A673 (cell line): ENCODE data around the gene GALNTL6. TPM values are rescaled to one million over a fixed set of nuclear protein-coding genes. Genes with fewer than 3 reads are reported as not detected.
A peak's percentile ranks its signal among the peaks of the same experiment; 100 is the strongest.

Experiments
- BruUV-seq: library from RNA; stranded (reverse); fragments of 400-500 nt; replicated peaks from 2 replicates; lab custom pipeline; 2021; lab: Mats Ljungman, UMichigan
- CTCF ChIA-PET: fragments of 300-600 bp; sonication (Branson Sonifier 250); formaldehyde crosslinking; loops from one replicate; lab custom pipeline; 2022; ENCODE audit warnings: antibody characterized with exemption; lab: Charles Lee
- POLR2A ChIA-PET: fragments of 300-600 bp; sonication (Branson Sonifier 250); formaldehyde crosslinking; loops from one replicate; lab custom pipeline; 2022; ENCODE audit warnings: antibody characterized with exemption; ENCODE audit not compliant: low non-redundant PET; lab: Charles Lee
- DNase-seq: peaks from one replicate; pipeline ENCODE4 v3.0.0-alpha.2; 2015; ENCODE audit warnings: low spot score
- H3K27ac ChIP-seq: fragments of 200-600 bp; sonication (generic); 2 replicates; pipeline ENCODE4 v1.5.1; 2016; ENCODE audit warnings: mixed run types, low read depth, mild to moderate bottlenecking, mixed read lengths, antibody characterized with exemption, low read length; ENCODE audit not compliant: poor library complexity, severe bottlenecking
- H3K27me3 ChIP-seq: fragments of 200-600 bp; sonication (generic); replicated peaks from 2 replicates; pipeline ENCODE4 v1.6.1; 2017; ENCODE audit warnings: mixed run types, low read depth, mild to moderate bottlenecking, mixed read lengths, antibody characterized with exemption, low read length; ENCODE audit not compliant: insufficient read depth, poor library complexity
- H3K36me3 ChIP-seq: fragments of 200-600 bp; sonication (generic); 2 replicates; pipeline ENCODE4 v1.6.1; 2016; ENCODE audit warnings: mixed run types, mild to moderate bottlenecking, mixed read lengths, antibody characterized with exemption, low read length; ENCODE audit not compliant: insufficient read depth, poor library complexity, severe bottlenecking
- H3K4me1 ChIP-seq: fragments of 200-600 bp; sonication (generic); 2 replicates; pipeline ENCODE4 v1.6.1; 2017; ENCODE audit warnings: mixed run types, mild to moderate bottlenecking, mixed read lengths, antibody characterized with exemption, low read length; ENCODE audit not compliant: insufficient read depth, poor library complexity, severe bottlenecking
- H3K4me3 ChIP-seq: fragments of 200-600 bp; sonication (generic); 2 replicates; pipeline ENCODE4 v1.5.1; 2016; ENCODE audit warnings: low read depth, mixed run types, mild to moderate bottlenecking, mixed read lengths, low read length; ENCODE audit not compliant: poor library complexity, severe bottlenecking
- H3K9me3 ChIP-seq: fragments of 200-600 bp; sonication (generic); 2 replicates; pipeline ENCODE4 v1.6.1; 2016; ENCODE audit warnings: mixed run types, low read depth, mild to moderate bottlenecking, mixed read lengths, antibody characterized with exemption, low read length; ENCODE audit not compliant: poor library complexity, severe bottlenecking
- EZH2 ChIP-seq: fragments of 200-600 bp; sonication (generic); IDR thresholded peaks from 2 replicates; pipeline ENCODE4 v1.6.1; 2017; ENCODE audit warnings: borderline replicate concordance, low read depth, mild to moderate bottlenecking, mixed read lengths, antibody characterized with exemption, low read length; ENCODE audit not compliant: poor library complexity, severe bottlenecking
- intact Hi-C: fragments of 100-400 bp; cut with micrococcal nuclease; formaldehyde crosslinking; loops from one replicate; pipeline ENCODE4 v1.10.0; 2022; ENCODE audit not compliant: unreplicated experiment
- total RNA-seq: library from RNA; stranded (reverse); gene quantifications from 2 replicates; pipeline ENCODE4 v1.2.3, GENCODE V29; 2021
- TF ChIP-seq, protein P1 (sequence below): fragments of 300-800, 200-600 bp; sonication (generic); conservative IDR thresholded peaks from 2 replicates; pipeline ENCODE4 v1.5.1; 2017; ENCODE audit warnings: low read depth, mild to moderate bottlenecking, antibody characterized with exemption, low read length, moderate library complexity, mixed read lengths

GALNTL6 gene
- total RNA-seq, 1 experiment from 2014 or later, result 0.30 TPM

DNA sequence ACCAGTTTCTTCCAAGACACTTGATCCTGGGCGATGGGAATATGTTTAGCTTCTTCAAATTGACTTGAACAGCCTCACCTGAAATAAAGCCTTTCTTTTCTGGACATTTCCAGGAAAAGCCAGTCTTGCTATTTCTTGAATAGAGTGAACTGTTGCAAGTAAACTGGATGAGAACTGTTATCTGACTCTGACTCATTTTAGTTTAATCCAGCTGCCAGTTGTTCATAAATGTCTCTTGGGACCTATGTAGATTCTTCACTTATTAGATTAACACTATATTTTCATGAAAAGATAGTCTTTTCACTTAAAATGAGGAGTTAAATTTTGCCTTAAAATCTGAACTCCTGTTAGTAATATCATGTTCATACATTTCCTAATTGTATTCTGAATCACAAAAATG is 740.0 kb downstream of the GALNTL6 start:
- no TSS peak for BruUV-seq
- H3K9me3 ChIP-seq, result no peaks in the 10 kb centered on the region
- no peak overlapping the region for H3K27ac ChIP-seq
- no peak overlapping the region for H3K4me3 ChIP-seq
- TF ChIP-seq EZH2, result no peak
- TF ChIP-seq, protein P1, sequence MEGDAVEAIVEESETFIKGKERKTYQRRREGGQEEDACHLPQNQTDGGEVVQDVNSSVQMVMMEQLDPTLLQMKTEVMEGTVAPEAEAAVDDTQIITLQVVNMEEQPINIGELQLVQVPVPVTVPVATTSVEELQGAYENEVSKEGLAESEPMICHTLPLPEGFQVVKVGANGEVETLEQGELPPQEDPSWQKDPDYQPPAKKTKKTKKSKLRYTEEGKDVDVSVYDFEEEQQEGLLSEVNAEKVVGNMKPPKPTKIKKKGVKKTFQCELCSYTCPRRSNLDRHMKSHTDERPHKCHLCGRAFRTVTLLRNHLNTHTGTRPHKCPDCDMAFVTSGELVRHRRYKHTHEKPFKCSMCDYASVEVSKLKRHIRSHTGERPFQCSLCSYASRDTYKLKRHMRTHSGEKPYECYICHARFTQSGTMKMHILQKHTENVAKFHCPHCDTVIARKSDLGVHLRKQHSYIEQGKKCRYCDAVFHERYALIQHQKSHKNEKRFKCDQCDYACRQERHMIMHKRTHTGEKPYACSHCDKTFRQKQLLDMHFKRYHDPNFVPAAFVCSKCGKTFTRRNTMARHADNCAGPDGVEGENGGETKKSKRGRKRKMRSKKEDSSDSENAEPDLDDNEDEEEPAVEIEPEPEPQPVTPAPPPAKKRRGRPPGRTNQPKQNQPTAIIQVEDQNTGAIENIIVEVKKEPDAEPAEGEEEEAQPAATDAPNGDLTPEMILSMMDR, result no peak
- H3K4me1 ChIP-seq, result no peaks in the 10 kb centered on the region
- H3K27me3 ChIP-seq, result no peaks in the 10 kb centered on the region
- H3K36me3 ChIP-seq, result no peaks in the 10 kb centered on the region
- ChIA-PET CTCF (no interaction called here), POLR2A (no interaction called here)
- peak; percentile 54 for DNase-seq
- intact Hi-C loops, result no loop called here

DNA sequence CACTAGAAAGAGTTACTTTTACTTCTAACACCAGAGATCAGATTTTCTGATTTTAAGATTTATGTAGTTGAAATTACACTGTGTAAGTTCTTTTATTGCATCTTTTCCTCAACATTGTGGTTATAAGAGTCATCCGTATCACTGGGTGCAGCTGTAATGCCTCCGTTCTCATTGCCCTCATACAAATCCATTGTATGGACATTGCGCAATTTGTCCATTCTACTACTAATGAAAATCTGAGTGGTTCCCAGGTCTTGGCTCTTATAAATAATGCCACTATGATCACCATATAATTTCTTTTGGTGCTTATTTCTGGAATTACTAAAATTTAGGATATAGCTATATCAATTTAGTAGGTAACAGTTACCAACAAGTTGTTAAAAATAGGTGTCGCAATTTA is 741.4 kb downstream of the GALNTL6 start:
- H3K4me3 ChIP-seq, result no peak overlapping the region
- DNase-seq, result no peak
- H3K27ac ChIP-seq, result no peak overlapping the region
- no peaks in the 10 kb centered on the region for H3K27me3 ChIP-seq
- H3K4me1 ChIP-seq, result no peaks in the 10 kb centered on the region
- H3K36me3 ChIP-seq, result no peaks in the 10 kb centered on the region
- no peak for TF ChIP-seq EZH2
- TF ChIP-seq, protein P1, result no peak
- ChIA-PET POLR2A (no interaction called here), CTCF (no interaction called here)
- no peaks in the 10 kb centered on the region for H3K9me3 ChIP-seq
- intact Hi-C loops, result no loop called here
- no TSS peak for BruUV-seq

DNA sequence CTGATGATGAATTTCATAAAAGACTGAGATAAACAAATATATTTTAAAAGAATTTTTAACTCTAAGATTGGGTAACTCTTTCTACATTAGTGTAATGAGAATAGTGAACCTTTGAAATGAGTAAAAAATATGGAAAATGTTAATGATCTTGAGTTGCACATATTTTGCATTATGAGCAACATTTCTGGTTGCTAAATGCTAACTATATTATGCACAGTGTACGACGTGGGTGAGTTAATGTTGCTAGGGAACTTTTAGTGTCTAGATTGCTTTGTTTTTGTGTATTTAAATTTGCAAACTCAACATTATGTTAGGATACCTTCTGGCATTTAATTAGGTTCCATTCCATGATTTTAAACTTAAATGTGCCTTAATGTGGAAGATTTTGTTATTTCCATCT is 742.5 kb downstream of the GALNTL6 start:
- H3K4me1 ChIP-seq, result no peaks in the 10 kb centered on the region
- no peak overlapping the region for H3K4me3 ChIP-seq
- H3K36me3 ChIP-seq, result no peaks in the 10 kb centered on the region
- no TSS peak for BruUV-seq
- no peak for DNase-seq
- H3K27me3 ChIP-seq, result no peaks in the 10 kb centered on the region
- no peaks in the 10 kb centered on the region for H3K9me3 ChIP-seq
- intact Hi-C loops, result no loop called here
- ChIA-PET POLR2A (no interaction called here), CTCF (no interaction called here)
- H3K27ac ChIP-seq, result no peak overlapping the region
- TF ChIP-seq EZH2, result no peak
- TF ChIP-seq, protein P1, result no peak
